ENCODE measurements around the gene PLEKHG3.

PLEKHG3 gene

GRCh38 chr14:64708148-64709004 is 4.2 kb downstream of the PLEKHG3 start:
- no peak for DNase-seq

- no peak for DNase-seq
These were observed 4.9 kb downstream of the PLEKHG3 start for GRCh38 chr14:64709126-64709525.

- no peak for DNase-seq
These were observed 6.8 kb downstream of the PLEKHG3 start for GRCh38 chr14:64711039-64711438.

- DNase-seq, result no peak
These were observed 9.5 kb downstream of the PLEKHG3 start for GRCh38 chr14:64713677-64714076.

GRCh38 chr14:64714432-64715025 is 10.3 kb downstream of the PLEKHG3 start:
- no peak for DNase-seq

- no peak for DNase-seq
These were observed 11.0 kb downstream of the PLEKHG3 start for GRCh38 chr14:64715146-64715627.

GRCh38 chr14:64715628-64716412 is 11.6 kb downstream of the PLEKHG3 start:
- DNase-seq, result no peak

GRCh38 chr14:64717870-64718269 is 13.6 kb downstream of the PLEKHG3 start:
- no peak for DNase-seq

- no peak for DNase-seq
These were observed 14.5 kb downstream of the PLEKHG3 start for GRCh38 chr14:64718762-64719161.

- DNase-seq, result no peak
These were observed 15.4 kb downstream of the PLEKHG3 start for GRCh38 chr14:64719601-64720000.

GRCh38 chr14:64720131-64720576 is 15.9 kb downstream of the PLEKHG3 start:
- DNase-seq, result no peak

GRCh38 chr14:64721391-64721791 is 17.2 kb downstream of the PLEKHG3 start:
- peak; percentile 66 for DNase-seq

- no peak for DNase-seq
These were observed 17.7 kb downstream of the PLEKHG3 start for GRCh38 chr14:64721899-64722298.

GRCh38 chr14:64722842-64723447 is 18.7 kb downstream of the PLEKHG3 start:
- no peak for DNase-seq

- DNase-seq, result peak; percentile 59
These were observed 19.7 kb downstream of the PLEKHG3 start for GRCh38 chr14:64723691-64724577.

GRCh38 chr14:64724578-64724930 is 20.3 kb downstream of the PLEKHG3 start:
- no peak for DNase-seq

- DNase-seq, result no peak
These were observed 21.1 kb downstream of the PLEKHG3 start for GRCh38 chr14:64725261-64725815.

- DNase-seq, result no peak
These were observed 21.8 kb downstream of the PLEKHG3 start for GRCh38 chr14:64725879-64726584.

- peak; percentile 84 for DNase-seq
These were observed 22.3 kb downstream of the PLEKHG3 start for GRCh38 chr14:64726585-64726890.

GRCh38 chr14:64727551-64728071 is 23.4 kb downstream of the PLEKHG3 start:
- no peak for DNase-seq

GRCh38 chr14:64728106-64728505 is 23.9 kb downstream of the PLEKHG3 start:
- no peak for DNase-seq
